GM12878 (cell line): Measurements from ENCODE around the gene DPEP1. TPM values are rescaled to one million over a fixed set of nuclear protein-coding genes. Genes with fewer than 3 reads are reported as not detected.

ENCODE experiments used
- ATAC-seq: fragments of 200-7000 bp; cut with Tn5 transposase; 3 replicates; pipeline ENCODE4 v1.9.1; 2020; ENCODE audit warnings: mild to moderate bottlenecking, moderate library complexity
- BruUV-seq: library from RNA; stranded (reverse); fragments of 400-500 nt; replicated peaks from 2 replicates; lab custom pipeline; 2021; lab: Mats Ljungman, UMichigan
- CTCF ChIA-PET: fragments of 300-600 bp; sonication (Branson Sonifier 250); formaldehyde crosslinking; extraction: SDS; loops from one replicate; lab custom pipeline; 2021; ENCODE audit warnings: inconsistent platforms; lab: Yijun Ruan, JAX
- POLR2A ChIA-PET: fragments of 350-600 bp; formaldehyde crosslinking; extraction: SDS; loops from one replicate; lab custom pipeline; 2021; ENCODE audit warnings: inconsistent platforms; lab: Charles Lee
- RAD21 ChIA-PET: fragments of 300-600 bp; sonication (Branson Sonifier 250); formaldehyde crosslinking; loops from one replicate; lab custom pipeline; 2023; ENCODE audit warnings: antibody characterized with exemption; ENCODE audit not compliant: unreplicated experiment; lab: Charles Lee
- SMC1A ChIA-PET: fragments of 300-600 bp; sonication (Branson Sonifier 250); formaldehyde crosslinking; loops from one replicate; lab custom pipeline; 2023; ENCODE audit not compliant: unreplicated experiment, uncharacterized antibody; lab: Charles Lee
- DNase-seq: peaks from one replicate; pipeline ENCODE4 v3.0.0-alpha.2; 2011; ENCODE audit warnings: low read depth, low spot score
- FAIRE-seq: peaks from 3 replicates; lab custom pipeline; 2011; peaks lifted over from hg19 to GRCh38; lab: Jason Lieb, UNC
- H2AFZ ChIP-seq: 2 replicates; pipeline ENCODE4 v1.6.0; 2011; ENCODE audit warnings: low read depth, low read length, control low read depth; ENCODE audit not compliant: control insufficient read depth
- H3K27ac ChIP-seq: 2 replicates; pipeline ENCODE4 v1.5.1; 2011; ENCODE audit warnings: control low read depth; ENCODE audit not compliant: control insufficient read depth, insufficient read depth
- H3K27me3 ChIP-seq, 2 experiments: replicated peaks in 1 of 2; 2 replicates each; pipeline versions ENCODE4 v1.6.0 to v1.6.1; 2011; ENCODE audit warnings: low read length in 1 of 2; ENCODE audit not compliant: control insufficient read depth in 2 of 2, insufficient read depth in 2 of 2
- H3K36me3 ChIP-seq, 2 experiments: 2 replicates each; pipeline ENCODE4 v1.5.1; 2011; ENCODE audit warnings: low read length in 1 of 2; ENCODE audit not compliant: control insufficient read depth in 2 of 2, insufficient read depth in 2 of 2
- H3K4me1 ChIP-seq: 2 replicates; pipeline ENCODE4 v1.6.1; 2011; ENCODE audit warnings: mild to moderate bottlenecking, low read length, moderate library complexity, mixed read lengths; ENCODE audit not compliant: control insufficient read depth, insufficient read depth
- H3K4me2 ChIP-seq: 2 replicates; pipeline ENCODE4 v1.6.0; 2011; ENCODE audit warnings: control low read depth; ENCODE audit not compliant: control insufficient read depth, insufficient read depth
- H3K4me3 ChIP-seq: fragments of 200-600 bp; sonication (generic); 2 replicates; pipeline ENCODE4 v1.5.1; 2016
- H3K79me2 ChIP-seq: 2 replicates; pipeline ENCODE4 v1.6.0; 2011; ENCODE audit warnings: low read length; ENCODE audit not compliant: control insufficient read depth, insufficient read depth
- H3K9ac ChIP-seq: 2 replicates; pipeline ENCODE4 v1.8.0; 2011; ENCODE audit warnings: low read length, control low read depth, mixed read lengths; ENCODE audit not compliant: control insufficient read depth, insufficient read depth
- H3K9me3 ChIP-seq: replicated peaks from 3 replicates; pipeline ENCODE4 v1.5.1; 2011; ENCODE audit warnings: mild to moderate bottlenecking, low read length; ENCODE audit not compliant: control insufficient read depth, insufficient read depth
- H4K20me1 ChIP-seq: 2 replicates; pipeline ENCODE4 v1.6.0; 2011; ENCODE audit not compliant: control insufficient read depth, insufficient read depth
- CBFB ChIP-seq: IDR thresholded peaks from 2 replicates; pipeline ENCODE4 v1.6.1; 2016; ENCODE audit warnings: antibody characterized with exemption, low read depth
- EP300 ChIP-seq, 2 experiments: fragments of 150-350 bp in 1 of 2; IDR thresholded peaks; 2 replicates each; pipeline ENCODE4 v1.6.1; 2011 to 2012; ENCODE audit warnings: low read depth in 2 of 2, low read length in 2 of 2, borderline replicate concordance in 1 of 2, improper control_type of control experiment in 1 of 2, inconsistent platforms in 1 of 2; ENCODE audit not compliant: control insufficient read depth in 1 of 2
- ESRRA ChIP-seq: IDR thresholded peaks from 2 replicates; pipeline ENCODE4 v1.6.1; 2012; ENCODE audit warnings: mild to moderate bottlenecking, low read length, improper control_type of control experiment
- POLR2AphosphoS5 ChIP-seq: IDR thresholded peaks from 2 replicates; pipeline ENCODE4 v1.6.1; 2011; ENCODE audit warnings: mild to moderate bottlenecking, low read length, inconsistent platforms
- SRF ChIP-seq, 2 experiments: IDR thresholded peaks; 2 replicates each; pipeline ENCODE4 v1.6.1; 2011; ENCODE audit warnings: low read depth in 2 of 2, low read length in 2 of 2, mild to moderate bottlenecking in 1 of 2, moderate library complexity in 1 of 2
- ZNF24 ChIP-seq: fragments of 450-650 bp; IDR thresholded peaks from 2 replicates; pipeline ENCODE4 v1.6.1; 2017; ENCODE audit warnings: antibody characterized with exemption, mild to moderate bottlenecking
- WGBS: methylation state at CpG from one replicate; pipeline ENCODE4 v1.1.6; 2016; ENCODE audit warnings: low lambda C conversion rate; ENCODE audit not compliant: insufficient replicate concordance, insufficient coverage; ENCODE audit errors: missing lambda C conversion rate; 5-methylcytosine and 5-hydroxymethylcytosine counted together
- in situ Hi-C: fragments of 300-500 bp; cut with MboI; formaldehyde crosslinking; loops from 9 replicates; pipeline ENCODE4 v1.14.3; 2018; ENCODE audit warnings: mixed read lengths
- intact Hi-C: fragments of 100-400 bp; cut with micrococcal nuclease; formaldehyde crosslinking; loops from one replicate; pipeline ENCODE4 v1.14.2; 2022; ENCODE audit not compliant: unreplicated experiment
- polyA plus RNA-seq, 11 experiments: library from polyadenylated mRNA; depleted of rRNA in 4 of 11; unstranded in 6 of 11; stranded (reverse) in 5 of 11; fragments of >200 nt; fragmentation: Nextera tagmentation in 4 of 11; fragmentation: Illumina TruSeq in 1 of 11; extraction: Ambion mirVana in 4 of 11; extraction: Trizol in 1 of 11; gene quantifications; 1 replicate in 1 of 11; 2 replicates in 10 of 11; pipeline versions ENCODE4 v1.2.1 to v1.2.3, GENCODE V29; 2011 to 2016; ENCODE audit warnings: inconsistent platforms in 2 of 11, missing spikeins in 2 of 11, low read depth in 1 of 11
- total RNA-seq, 4 experiments: library from RNA; depleted of rRNA in 3 of 4; stranded (reverse); fragments of >200 nt in 3 of 4; fragmentation: Illumina TruSeq in 1 of 4; extraction: Trizol in 1 of 4; gene quantifications; 2 replicates each; pipeline versions ENCODE4 v1.2.1 to v1.2.3, GENCODE V29; 2013 to 2021
- TF ChIP-seq, protein P1 (sequence below): fragments of 450-650 bp; conservative IDR thresholded peaks from 2 replicates; pipeline ENCODE4 v1.6.1; 2017; ENCODE audit warnings: mild to moderate bottlenecking, moderate library complexity
- TF ChIP-seq, protein P2 (sequence below): fragments of 450-650 bp; IDR thresholded peaks from 2 replicates; pipeline ENCODE4 v1.6.1; 2016; ENCODE audit warnings: mild to moderate bottlenecking, moderate library complexity, borderline replicate concordance
- TF ChIP-seq, protein P3 (sequence below): fragments of 450-650 bp; IDR thresholded peaks from 2 replicates; pipeline ENCODE4 v1.6.1; 2017; ENCODE audit warnings: mild to moderate bottlenecking, moderate library complexity
- TF ChIP-seq, protein P4 (sequence below): fragments of 450-650 bp; IDR thresholded peaks from 2 replicates; pipeline ENCODE4 v1.6.1; 2017; ENCODE audit warnings: mild to moderate bottlenecking

The DPEP1 gene
- total and polyA plus RNA-seq, 10 of the 15 experiments (the other 5 are each of a cell fraction or from before 2014, with no cell fraction given), result not detected

GRCh38 chr16:89595330-89596060 lies 17.9 kb upstream of the DPEP1 start:
- Histone ChIP-seq H4K20me1 (no peaks in the 10 kb centered on the region), H3K79me2 (no peaks in the 10 kb centered on the region), H3K4me2 (no peak overlapping the region), H2AFZ (no peak overlapping the region), H3K27me3 (no peaks in the 10 kb centered on the region), H3K9ac (no peak overlapping the region), H3K9me3 (no peaks in the 10 kb centered on the region), H3K27ac (no peak overlapping the region), H3K36me3 (no peaks in the 10 kb centered on the region; a peak in 1 of 4 replicates), H3K4me3 (no peak overlapping the region), H3K4me1 (no peaks in the 10 kb centered on the region)
- intact Hi-C loops, result no loop called here
- POLR2A ChIA-PET, result no interaction called here
- in situ Hi-C loops, result no loop called here
- FAIRE-seq, result no peak
- WGBS, result 77% methylated on average over 47 of the region's 47 CpGs
- RAD21 ChIA-PET, result no interaction called here
- CTCF ChIA-PET, result interaction anchor here (0.6 kb wide), 1 partner anchor 15 kb away, joined by 3 read pairs; no protein-coding TSS in a partner anchor
- SMC1A ChIA-PET, result no interaction called here
- no peak for DNase-seq
- ATAC-seq, result no peak
- no TSS peak for BruUV-seq
- no peak for TF ChIP-seq CBFB
- TF ChIP-seq, protein P1, sequence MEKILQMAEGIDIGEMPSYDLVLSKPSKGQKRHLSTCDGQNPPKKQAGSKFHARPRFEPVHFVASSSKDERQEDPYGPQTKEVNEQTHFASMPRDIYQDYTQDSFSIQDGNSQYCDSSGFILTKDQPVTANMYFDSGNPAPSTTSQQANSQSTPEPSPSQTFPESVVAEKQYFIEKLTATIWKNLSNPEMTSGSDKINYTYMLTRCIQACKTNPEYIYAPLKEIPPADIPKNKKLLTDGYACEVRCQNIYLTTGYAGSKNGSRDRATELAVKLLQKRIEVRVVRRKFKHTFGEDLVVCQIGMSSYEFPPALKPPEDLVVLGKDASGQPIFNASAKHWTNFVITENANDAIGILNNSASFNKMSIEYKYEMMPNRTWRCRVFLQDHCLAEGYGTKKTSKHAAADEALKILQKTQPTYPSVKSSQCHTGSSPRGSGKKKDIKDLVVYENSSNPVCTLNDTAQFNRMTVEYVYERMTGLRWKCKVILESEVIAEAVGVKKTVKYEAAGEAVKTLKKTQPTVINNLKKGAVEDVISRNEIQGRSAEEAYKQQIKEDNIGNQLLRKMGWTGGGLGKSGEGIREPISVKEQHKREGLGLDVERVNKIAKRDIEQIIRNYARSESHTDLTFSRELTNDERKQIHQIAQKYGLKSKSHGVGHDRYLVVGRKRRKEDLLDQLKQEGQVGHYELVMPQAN, result no peak
- no peak for TF ChIP-seq ZNF24
- TF ChIP-seq ESRRA, result no peak
- TF ChIP-seq, protein P2, sequence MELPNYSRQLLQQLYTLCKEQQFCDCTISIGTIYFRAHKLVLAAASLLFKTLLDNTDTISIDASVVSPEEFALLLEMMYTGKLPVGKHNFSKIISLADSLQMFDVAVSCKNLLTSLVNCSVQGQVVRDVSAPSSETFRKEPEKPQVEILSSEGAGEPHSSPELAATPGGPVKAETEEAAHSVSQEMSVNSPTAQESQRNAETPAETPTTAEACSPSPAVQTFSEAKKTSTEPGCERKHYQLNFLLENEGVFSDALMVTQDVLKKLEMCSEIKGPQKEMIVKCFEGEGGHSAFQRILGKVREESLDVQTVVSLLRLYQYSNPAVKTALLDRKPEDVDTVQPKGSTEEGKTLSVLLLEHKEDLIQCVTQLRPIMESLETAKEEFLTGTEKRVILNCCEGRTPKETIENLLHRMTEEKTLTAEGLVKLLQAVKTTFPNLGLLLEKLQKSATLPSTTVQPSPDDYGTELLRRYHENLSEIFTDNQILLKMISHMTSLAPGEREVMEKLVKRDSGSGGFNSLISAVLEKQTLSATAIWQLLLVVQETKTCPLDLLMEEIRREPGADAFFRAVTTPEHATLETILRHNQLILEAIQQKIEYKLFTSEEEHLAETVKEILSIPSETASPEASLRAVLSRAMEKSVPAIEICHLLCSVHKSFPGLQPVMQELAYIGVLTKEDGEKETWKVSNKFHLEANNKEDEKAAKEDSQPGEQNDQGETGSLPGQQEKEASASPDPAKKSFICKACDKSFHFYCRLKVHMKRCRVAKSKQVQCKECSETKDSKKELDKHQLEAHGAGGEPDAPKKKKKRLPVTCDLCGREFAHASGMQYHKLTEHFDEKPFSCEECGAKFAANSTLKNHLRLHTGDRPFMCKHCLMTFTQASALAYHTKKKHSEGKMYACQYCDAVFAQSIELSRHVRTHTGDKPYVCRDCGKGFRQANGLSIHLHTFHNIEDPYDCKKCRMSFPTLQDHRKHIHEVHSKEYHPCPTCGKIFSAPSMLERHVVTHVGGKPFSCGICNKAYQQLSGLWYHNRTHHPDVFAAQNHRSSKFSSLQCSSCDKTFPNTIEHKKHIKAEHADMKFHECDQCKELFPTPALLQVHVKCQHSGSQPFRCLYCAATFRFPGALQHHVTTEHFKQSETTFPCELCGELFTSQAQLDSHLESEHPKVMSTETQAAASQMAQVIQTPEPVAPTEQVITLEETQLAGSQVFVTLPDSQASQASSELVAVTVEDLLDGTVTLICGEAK, result no peak
- TF ChIP-seq, protein P3, sequence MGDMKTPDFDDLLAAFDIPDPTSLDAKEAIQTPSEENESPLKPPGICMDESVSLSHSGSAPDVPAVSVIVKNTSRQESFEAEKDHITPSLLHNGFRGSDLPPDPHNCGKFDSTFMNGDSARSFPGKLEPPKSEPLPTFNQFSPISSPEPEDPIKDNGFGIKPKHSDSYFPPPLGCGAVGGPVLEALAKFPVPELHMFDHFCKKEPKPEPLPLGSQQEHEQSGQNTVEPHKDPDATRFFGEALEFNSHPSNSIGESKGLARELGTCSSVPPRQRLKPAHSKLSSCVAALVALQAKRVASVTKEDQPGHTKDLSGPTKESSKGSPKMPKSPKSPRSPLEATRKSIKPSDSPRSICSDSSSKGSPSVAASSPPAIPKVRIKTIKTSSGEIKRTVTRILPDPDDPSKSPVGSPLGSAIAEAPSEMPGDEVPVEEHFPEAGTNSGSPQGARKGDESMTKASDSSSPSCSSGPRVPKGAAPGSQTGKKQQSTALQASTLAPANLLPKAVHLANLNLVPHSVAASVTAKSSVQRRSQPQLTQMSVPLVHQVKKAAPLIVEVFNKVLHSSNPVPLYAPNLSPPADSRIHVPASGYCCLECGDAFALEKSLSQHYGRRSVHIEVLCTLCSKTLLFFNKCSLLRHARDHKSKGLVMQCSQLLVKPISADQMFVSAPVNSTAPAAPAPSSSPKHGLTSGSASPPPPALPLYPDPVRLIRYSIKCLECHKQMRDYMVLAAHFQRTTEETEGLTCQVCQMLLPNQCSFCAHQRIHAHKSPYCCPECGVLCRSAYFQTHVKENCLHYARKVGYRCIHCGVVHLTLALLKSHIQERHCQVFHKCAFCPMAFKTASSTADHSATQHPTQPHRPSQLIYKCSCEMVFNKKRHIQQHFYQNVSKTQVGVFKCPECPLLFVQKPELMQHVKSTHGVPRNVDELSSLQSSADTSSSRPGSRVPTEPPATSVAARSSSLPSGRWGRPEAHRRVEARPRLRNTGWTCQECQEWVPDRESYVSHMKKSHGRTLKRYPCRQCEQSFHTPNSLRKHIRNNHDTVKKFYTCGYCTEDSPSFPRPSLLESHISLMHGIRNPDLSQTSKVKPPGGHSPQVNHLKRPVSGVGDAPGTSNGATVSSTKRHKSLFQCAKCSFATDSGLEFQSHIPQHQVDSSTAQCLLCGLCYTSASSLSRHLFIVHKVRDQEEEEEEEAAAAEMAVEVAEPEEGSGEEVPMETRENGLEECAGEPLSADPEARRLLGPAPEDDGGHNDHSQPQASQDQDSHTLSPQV, result no peak
- TF ChIP-seq POLR2AphosphoS5, result no peak
- TF ChIP-seq EP300 (IDR thresholded peaks at IDR 0.05; ENCODE audit: borderline replicate concordance in 1 of 2, control insufficient read depth in 1 of 2, low read depth in 2 of 2, low read length in 2 of 2), result no peak
- TF ChIP-seq, protein P4, sequence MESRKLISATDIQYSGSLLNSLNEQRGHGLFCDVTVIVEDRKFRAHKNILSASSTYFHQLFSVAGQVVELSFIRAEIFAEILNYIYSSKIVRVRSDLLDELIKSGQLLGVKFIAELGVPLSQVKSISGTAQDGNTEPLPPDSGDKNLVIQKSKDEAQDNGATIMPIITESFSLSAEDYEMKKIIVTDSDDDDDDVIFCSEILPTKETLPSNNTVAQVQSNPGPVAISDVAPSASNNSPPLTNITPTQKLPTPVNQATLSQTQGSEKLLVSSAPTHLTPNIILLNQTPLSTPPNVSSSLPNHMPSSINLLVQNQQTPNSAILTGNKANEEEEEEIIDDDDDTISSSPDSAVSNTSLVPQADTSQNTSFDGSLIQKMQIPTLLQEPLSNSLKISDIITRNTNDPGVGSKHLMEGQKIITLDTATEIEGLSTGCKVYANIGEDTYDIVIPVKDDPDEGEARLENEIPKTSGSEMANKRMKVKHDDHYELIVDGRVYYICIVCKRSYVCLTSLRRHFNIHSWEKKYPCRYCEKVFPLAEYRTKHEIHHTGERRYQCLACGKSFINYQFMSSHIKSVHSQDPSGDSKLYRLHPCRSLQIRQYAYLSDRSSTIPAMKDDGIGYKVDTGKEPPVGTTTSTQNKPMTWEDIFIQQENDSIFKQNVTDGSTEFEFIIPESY, result no peak
- TF ChIP-seq SRF (IDR thresholded peaks at IDR 0.05; ENCODE audit: low read depth in 2 of 2, low read length in 2 of 2), result no peak
